ENCODE data around the gene SPINK8.
"Not testable (repeated sequence)": the region's sequence is repeated elsewhere in the genome, so short reads cannot be mapped to it uniquely, and the experiment has no call there.

Gene SPINK8

GRCh38 chr3:48278884-48279559 is 54.4 kb downstream of the SPINK8 start:
- no peak for DNase-seq (ENCODE audit: low spot score)

DNA sequence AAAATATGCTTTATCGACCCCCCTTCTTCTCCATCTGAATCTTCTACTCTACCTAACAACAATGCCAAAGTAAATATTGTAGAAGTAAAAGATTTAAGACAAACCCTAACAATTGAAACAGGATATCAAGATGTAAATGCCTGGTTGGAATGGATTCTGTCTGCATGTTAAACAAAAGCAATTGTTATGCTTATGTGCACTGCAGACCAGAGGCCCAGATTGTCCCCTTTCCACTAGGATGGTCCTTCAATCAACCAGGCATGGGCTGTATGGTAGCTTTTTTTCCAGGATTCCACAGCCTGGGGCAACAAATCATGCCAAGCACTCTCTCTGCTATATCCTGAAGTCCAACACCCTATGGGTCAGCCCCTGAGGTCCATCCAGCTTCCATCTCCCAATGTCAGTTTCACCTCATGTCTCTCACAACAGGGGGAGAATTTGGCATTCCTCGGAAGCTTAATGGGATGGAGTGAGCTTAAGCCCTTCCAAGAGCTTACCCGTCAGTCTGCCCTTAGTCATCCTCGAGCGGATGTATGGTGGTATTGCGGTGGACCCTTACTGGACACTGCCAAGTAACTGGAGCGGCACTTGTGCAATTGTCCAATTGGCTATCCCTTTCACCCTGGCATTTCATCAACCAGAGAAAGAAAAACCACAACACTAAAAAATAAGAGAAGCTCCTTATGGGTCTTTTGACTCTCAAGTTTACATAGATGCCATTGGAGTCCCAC is 56.4 kb downstream of the SPINK8 start:
- DNase-seq (ENCODE audit: low spot score), result no peak

GRCh38 chr3:48275287-48276027 is 58.0 kb downstream of the SPINK8 start:
- no peak for DNase-seq (ENCODE audit: low spot score)

DNA sequence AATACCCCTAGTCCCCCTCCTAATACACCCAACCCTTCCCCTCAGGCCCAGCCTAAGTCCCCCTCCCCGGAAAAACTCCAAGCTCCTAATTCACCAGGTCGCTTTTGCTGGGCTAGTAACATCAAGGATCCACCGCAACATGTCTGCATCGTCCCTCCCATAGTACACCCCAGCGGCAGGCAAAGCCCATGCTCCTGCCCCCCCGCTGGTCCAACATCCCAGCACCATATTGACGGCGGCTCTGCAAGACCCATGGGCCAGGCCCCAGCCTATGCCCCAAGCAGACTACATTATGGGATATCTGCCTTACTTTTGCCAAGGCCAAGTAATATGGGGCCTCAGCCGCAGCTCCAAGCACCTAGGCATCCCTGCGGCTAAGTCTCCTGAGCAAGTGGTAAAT is 59.0 kb downstream of the SPINK8 start:
- no peak for DNase-seq (ENCODE audit: low spot score)

GRCh38 chr3:48273594-48274211 is 59.8 kb downstream of the SPINK8 start:
- peak; percentile 61 for DNase-seq (ENCODE audit: low spot score)

GRCh38 chr3:48271763-48272498 is 61.5 kb downstream of the SPINK8 start:
- DNase-seq (ENCODE audit: low spot score), result no peak

DNA sequence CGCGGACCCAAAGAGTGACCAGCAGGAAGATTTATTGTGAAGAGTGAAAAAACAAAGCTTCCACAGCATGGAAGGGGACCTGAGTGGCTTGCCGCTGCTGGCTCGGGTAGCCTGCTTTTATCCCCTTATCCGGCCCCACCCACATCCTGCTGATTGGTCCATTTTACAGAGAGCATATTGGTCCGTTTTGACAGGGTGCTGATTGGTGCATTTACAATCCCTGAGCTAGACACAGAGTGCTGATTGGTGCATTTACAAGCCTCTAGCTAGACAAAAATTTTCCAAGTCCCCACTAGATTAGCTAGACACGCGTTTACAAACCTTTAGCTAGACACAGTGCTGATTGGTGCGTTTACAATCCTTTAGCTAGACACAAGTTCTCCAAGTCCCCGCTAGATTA is 62.2 kb downstream of the SPINK8 start:
- DNase-seq (ENCODE audit: low spot score), result not testable (repeated sequence)

DNA sequence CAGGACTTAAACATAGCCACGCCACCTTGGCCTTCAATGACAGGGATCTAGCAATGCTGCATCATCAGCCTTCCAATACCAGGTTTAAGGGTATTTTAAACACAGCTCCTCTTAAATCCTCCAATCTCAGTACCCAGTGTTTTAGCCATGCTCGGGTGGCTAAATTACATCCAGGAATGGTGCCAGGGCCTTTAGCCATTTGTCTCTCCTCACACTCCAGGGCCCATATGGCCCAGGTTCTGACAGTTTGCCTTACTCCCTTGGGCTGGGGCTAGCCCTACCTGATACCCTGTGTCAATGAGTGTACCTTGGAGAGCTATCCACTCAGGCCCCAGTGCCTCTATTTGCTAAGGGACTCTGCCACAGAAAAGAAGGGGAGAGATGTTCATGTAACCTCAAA is 63.2 kb downstream of the SPINK8 start:
- DNase-seq (ENCODE audit: low spot score), result no peak

DNA sequence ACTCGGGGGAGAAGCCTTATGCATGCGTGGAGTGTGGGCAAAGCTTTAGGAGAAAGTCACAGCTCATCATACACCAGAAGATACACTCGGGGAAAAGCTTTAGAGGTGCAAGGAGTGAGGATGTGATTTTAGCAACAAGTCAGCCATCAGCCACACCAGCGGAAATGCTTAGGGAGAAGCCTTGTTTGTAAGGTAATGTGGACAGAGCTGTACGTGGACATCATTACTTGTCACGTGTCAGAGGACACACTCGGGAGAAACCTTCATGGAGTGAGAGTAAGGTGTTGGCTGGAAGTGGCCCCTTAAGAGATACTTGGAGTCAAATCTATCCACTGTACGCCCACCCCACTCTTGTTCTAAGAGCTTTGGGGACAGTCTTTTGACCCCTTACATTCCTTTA is 63.9 kb downstream of the SPINK8 start:
- DNase-seq (ENCODE audit: low spot score), result no peak

DNA sequence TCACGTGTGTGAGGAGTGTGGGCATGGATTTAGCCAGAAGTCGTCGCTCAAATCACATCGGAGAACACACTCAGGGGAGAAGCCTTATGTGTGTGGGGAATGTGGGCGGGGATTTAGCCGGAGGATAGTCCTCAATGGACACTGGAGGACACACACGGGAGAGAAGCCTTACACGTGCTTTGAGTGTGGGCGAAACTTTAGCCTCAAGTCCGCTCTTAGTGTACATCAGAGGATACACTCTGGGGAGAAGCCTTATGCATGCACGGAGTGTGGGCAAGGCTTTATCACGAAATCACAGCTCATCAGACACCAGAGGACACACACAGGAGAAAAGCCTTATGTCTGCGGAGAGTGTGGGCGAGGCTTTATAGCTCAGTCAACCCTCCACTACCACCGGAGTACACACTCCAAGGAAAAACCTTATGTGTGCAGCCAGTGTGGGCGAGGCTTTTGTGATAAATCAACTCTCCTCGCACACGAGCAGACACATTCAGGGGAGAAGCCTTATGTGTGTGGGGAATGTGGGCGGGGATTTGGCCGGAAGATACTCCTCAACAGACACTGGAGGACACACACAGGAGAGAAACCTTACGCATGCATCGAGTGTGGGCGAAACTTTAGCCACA is 64.4 kb downstream of the SPINK8 start:
- DNase-seq (ENCODE audit: low spot score), result peak; percentile 47

DNA sequence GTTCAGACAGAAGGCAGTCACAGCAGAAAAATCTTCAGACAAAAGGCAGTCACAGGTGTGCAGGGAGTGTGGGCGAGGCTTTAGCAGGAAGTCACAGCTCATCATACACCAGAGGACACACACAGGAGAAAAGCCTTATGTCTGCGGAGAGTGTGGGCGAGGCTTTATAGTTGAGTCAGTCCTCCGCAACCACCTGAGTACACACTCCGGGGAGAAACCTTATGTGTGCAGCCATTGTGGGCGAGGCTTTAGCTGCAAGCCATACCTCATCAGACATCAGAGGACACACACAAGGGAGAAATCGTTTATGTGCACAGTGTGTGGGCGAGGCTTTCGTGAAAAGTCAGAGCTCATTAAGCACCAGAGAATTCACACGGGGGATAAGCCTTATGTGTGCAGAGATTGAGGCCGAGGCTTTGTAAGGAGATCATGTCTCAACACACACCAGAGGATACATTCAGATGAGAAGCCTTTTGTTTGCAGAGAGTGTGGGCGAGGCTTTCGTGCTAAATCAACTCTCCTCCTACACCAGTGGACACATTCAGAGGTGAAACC is 65.0 kb downstream of the SPINK8 start:
- DNase-seq (ENCODE audit: low spot score), result peak; percentile 83

DNA sequence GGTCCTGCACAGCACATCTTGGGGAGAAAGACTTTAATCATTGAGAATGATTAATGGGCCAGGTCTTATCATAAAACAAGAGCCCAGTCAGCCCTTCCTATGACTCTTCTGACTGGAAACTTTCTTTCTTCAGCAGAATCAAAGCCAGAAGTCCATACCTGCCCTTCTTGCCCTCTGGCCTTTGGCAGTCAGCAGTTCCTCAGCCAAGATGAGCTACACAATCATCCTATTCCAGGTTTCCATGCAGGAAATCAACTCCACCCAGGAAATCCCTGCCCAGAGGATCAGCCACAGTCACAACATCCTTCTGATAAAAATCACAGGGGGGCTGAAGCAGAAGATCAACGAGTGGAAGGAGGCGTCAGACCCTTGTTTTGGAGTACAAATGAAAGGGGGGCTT is 65.7 kb downstream of the SPINK8 start:
- no peak for DNase-seq (ENCODE audit: low spot score)

- no peak for DNase-seq (ENCODE audit: low spot score)
Measured at GRCh38 chr3:48258530-48258929, 74.9 kb downstream of the SPINK8 start.
